GM12873 (cell line): ENCODE measurements around the gene C14orf180.

Experiments
- TF ChIP-seq, protein P1 (sequence below): IDR thresholded peaks from 2 replicates; pipeline ENCODE4 v1.5.1; 2012; ENCODE audit warnings: low read depth, mild to moderate bottlenecking, moderate library complexity, low read length, control low read depth; ENCODE audit not compliant: insufficient read depth; ENCODE audit errors: missing control alignments

Gene C14orf180

DNA sequence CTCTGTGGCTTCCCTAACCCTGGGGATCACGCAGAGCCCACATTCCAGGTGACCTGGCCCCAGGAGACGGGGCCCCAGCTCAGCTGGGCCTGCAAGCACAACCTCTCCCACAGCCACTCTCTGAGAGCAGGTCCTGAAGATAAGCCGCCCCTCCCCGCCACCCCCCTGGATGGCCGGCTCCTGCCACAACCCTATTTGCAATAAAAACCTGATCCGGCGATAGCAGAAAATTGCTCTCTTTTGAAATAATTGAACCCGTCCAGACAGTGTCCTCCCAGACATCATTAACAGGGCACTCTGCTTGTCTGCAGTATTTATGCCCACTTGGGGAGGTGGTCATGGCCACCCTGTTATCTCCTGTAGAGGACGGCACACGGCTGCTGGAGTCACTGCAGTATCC is 5.0 kb downstream of the C14orf180 start:
- TF ChIP-seq, protein P1, sequence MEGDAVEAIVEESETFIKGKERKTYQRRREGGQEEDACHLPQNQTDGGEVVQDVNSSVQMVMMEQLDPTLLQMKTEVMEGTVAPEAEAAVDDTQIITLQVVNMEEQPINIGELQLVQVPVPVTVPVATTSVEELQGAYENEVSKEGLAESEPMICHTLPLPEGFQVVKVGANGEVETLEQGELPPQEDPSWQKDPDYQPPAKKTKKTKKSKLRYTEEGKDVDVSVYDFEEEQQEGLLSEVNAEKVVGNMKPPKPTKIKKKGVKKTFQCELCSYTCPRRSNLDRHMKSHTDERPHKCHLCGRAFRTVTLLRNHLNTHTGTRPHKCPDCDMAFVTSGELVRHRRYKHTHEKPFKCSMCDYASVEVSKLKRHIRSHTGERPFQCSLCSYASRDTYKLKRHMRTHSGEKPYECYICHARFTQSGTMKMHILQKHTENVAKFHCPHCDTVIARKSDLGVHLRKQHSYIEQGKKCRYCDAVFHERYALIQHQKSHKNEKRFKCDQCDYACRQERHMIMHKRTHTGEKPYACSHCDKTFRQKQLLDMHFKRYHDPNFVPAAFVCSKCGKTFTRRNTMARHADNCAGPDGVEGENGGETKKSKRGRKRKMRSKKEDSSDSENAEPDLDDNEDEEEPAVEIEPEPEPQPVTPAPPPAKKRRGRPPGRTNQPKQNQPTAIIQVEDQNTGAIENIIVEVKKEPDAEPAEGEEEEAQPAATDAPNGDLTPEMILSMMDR = no peak

DNA sequence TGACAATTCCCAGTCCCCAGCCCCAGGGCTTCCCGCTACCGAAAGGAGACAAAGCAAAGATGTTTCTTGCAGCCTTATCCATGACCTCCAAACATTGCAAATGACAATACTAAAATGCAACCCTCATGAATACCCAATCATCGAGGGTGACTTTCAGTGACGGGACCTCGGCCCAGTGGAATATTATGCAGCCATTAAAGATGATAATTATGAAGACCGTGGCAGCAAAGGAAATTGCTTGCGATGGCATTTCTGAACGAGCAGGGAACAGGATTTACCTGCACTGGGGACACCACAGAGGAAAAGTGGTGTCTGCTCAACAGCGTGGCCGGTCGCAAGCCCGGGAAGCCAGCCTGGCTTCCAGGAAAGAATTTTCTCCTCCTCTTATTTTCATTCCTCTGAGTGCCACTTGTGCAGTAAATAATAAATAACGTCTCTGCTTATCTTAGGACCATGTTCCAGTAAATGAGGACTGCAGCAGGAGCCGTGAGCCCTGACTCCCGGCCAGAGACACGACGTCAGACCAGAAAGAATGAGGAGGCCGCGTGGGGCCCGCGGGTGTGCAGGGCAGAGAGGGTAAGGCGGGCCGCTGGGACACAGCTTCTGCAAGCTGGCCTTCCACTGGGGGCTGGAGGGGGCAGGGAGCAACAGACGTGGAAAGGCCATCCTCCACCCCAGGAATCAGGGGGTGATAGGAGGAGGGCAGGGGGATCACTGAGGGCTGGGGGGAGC is 6.6 kb downstream of the C14orf180 start:
- TF ChIP-seq, protein P1 = no peak

DNA sequence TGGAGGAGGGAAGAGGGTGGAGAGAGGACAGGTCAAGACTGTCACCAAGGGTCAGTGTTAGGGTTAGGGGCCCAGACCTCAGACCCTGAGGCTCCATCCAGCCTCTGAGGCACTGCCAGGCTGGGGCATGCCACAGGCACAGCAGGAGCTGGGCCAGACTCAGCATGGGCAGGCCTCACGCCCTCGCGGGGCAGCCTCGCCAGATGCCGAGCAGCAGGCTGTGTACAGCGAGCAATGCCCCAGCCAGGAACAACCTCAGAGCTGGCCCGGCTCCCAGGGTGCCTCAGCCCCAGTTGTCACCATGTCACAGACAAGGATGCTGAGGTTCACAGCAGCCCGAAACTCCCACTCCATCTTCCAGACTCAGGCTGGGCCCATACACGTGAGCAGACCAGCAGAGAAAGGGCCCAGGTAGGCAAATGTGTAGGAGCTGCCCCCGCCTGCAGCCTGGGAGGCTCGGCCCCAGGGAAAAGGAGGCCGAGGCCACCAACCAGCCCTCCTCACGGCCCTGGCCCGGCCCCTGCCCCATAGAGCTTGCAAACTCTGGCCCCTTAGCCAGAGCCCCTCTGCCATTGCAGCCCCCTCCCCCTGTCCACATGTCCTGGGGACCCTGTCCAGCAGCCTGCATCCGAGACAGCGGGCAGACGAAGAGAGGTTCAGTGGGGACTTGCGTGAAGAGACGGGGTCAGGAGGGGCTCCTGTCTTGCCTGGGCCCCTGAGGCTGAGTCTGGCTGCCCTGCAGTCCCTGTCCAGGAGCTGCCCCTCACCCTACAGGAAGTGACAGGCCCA is 7.5 kb downstream of the C14orf180 start:
- TF ChIP-seq, protein P1 = no peak

DNA sequence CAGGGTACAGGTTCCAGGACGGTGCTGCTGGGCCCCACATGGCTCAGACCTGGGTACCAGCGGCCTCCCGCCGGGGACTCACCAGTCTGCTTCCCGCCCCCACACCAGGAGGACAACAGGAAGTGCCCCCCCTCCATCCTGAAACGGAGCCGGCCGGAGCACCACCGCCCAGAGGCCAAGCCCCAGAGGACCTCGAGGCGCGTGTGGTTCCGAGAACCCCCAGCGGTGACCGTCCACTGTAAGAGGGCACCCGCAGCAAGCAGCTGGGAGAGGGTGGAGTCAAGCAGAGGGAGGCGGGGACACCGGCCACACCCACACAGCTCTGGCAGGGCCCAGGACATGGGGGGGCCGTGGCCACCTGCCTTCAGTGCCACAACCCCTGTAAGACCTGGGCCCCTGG is 8.1 kb downstream of the C14orf180 start:
- TF ChIP-seq, protein P1 = no peak

DNA sequence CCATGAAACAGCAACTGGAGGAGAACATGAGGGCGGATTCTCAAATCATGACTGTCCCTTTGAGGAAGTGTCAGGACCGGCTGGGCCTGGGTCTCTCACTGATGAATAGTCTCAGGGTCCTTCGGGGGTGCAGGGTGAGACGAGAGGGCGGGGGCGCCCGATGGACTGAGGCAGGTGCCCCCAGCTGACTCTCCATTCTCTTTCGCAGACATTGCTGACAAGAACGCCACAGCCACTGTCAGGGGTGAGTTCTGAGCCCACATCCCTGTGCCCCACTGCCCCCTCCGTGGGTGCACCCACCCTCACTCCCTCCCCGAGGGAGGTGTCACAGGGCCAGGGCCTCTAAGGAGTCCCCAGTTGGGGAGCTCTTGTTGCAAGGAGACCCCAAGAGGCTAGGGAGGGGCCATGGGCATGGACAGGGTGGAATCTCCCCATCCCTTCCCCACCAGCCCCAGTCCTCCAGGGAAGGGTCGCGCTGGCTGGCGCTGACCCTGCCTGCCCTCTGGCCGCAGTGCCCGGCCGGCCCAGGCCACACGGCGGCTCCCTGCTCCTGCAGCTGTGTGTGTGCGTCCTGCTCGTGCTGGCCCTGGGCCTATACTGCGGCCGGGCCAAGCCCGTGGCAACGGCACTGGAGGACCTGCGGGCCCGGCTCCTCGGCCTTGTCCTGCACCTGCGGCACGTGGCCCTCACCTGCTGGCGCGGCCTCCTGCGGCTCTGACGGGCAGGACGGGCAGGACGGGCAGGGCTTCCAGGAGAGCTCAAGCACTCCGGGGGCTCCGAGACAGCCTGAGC is 8.7 kb downstream of the C14orf180 start:
- TF ChIP-seq, protein P1 = no peak

DNA sequence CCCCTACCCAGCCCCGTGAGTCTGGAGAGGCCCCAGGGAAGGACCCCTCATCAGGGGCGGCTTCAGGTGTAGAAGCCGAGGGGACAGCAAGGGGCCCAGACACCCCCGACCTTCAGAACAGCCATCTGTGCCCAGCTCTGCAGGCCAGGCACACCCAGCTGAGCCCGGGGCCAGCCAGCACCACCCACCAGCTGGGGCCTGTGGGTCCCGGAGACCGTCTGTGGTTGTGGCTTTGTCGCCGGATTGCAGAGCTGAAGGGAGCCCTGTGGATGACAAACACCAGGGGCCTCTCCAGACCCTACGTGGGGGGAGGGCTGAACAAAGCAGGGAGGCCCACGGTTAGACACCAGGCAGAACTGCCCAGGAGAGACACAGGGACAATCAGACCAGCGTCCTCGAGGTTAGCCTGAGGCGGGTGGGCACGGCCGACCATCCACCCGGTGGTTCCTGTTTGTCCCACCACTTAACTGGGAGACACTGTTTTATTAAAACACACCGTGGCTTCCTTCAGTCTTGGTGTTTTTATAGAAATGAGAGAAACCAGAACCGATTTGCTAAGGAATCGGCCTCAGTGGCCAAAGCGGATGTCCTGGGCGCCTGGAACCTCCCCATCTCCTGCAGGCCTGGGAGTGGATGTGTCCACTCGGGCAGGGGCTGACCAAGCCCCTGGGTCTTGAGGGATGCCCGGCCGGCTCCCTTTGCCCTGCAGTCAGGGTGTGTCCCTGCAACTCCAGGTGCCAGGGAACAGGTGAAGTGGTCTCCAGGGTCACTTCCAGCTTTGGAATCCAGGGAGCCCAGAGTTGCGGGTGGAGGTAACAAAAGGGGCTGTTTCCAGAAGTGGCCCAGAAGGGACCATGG is 10.0 kb downstream of the C14orf180 start:
- TF ChIP-seq, protein P1 = no peak
